Duodenal mucosa (tissue), 2 donors: ENCODE results near the gene PLXNA4.

Source experiments
- H3K27ac ChIP-seq: one replicate; pipeline ENCODE4 v1.7.0; 2013; ENCODE audit warnings: low read depth, low read length
- H3K27me3 ChIP-seq, 2 donors: one replicate each; pipeline ENCODE4 v1.7.0; 2013; ENCODE audit warnings: low read length in 2 of 2, control low read depth in 1 of 2; ENCODE audit not compliant: insufficient read depth in 2 of 2, control insufficient read depth in 1 of 2
- H3K36me3 ChIP-seq, 2 donors: one replicate each; pipeline ENCODE4 v1.7.0; 2013; ENCODE audit warnings: low read length in 2 of 2, control low read depth in 1 of 2; ENCODE audit not compliant: insufficient read depth in 2 of 2, control insufficient read depth in 1 of 2
- H3K4me1 ChIP-seq, 2 donors: one replicate each; pipeline ENCODE4 v1.7.0; 2013; ENCODE audit warnings: low read length in 2 of 2, control low read depth in 1 of 2; ENCODE audit not compliant: insufficient read depth in 2 of 2, control insufficient read depth in 1 of 2
- H3K4me3 ChIP-seq, 2 donors: one replicate each; pipeline ENCODE4 v1.7.0; 2013; ENCODE audit warnings: low read length in 2 of 2, low read depth in 1 of 2
- H3K9ac ChIP-seq, 2 donors: one replicate each; pipeline ENCODE4 v1.7.0; 2013; ENCODE audit warnings: low read length in 2 of 2, low read depth in 1 of 2
- H3K9me3 ChIP-seq, 2 donors: one replicate each; pipeline ENCODE4 v1.7.0; 2013; ENCODE audit warnings: low read length in 2 of 2, control low read depth in 1 of 2; ENCODE audit not compliant: control insufficient read depth in 1 of 2

Gene PLXNA4

DNA sequence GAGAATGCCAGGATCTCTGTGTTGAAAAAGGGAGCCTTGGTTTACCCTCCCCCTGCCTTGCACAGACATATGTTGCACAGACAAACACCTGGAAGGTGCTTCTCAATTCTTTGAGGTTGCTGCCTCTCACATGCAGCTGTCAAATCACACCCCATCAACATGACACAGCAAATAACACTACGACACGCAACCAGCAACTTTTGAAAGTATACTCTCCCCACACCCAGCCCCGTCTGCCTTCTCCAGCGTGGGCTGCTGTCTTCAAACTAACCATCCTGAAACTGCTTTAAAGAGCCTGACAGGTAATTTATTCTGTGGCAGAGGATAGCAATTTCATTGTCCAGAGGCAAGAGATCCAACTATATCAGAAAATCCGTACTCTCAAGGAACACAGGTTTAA is 136.1 kb downstream of the PLXNA4 start:
- H3K36me3 ChIP-seq: no peaks in the 10 kb centered on the region
- H3K27ac ChIP-seq: no peak overlapping the region

DNA sequence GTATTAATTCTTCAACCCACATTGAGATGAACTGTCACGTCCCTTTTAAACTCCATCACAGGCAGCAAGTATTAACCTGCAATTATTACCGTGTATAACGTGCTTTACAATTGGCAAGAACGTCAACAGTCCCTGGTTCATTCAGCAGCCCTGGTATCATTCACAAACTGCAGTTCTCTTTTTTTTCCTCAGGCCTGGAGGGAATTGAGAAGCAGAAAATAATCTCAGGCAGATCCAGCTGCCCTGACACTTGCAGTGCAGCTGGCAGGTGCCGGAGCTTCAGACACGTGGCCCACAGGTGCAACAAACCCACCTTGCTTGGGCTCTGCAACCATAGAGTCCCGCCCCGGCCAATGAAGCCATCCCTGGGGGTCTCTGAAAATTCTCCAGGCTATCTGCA is 137.3 kb downstream of the PLXNA4 start:
- no peaks in the 10 kb centered on the region for H3K27me3 ChIP-seq
- H3K4me3 ChIP-seq: no peak overlapping the region
- no peaks in the 10 kb centered on the region for H3K9me3 ChIP-seq
- peaks cover 5 to 7% of the 10 kb centered on the region in 2 donors for H3K4me1 ChIP-seq
- H3K36me3 ChIP-seq: no peaks in the 10 kb centered on the region
- no peak overlapping the region for H3K27ac ChIP-seq
- no peak overlapping the region for H3K9ac ChIP-seq

More for the DNA sequence above, 136.1 kb downstream of the PLXNA4 start:
- H3K4me3 ChIP-seq: no peak overlapping the region
- peaks cover 0 to 5% of the 10 kb centered on the region in 2 donors for H3K4me1 ChIP-seq
- H3K27me3 ChIP-seq: no peaks in the 10 kb centered on the region
- H3K9me3 ChIP-seq: no peaks in the 10 kb centered on the region
- no peak overlapping the region for H3K9ac ChIP-seq

DNA sequence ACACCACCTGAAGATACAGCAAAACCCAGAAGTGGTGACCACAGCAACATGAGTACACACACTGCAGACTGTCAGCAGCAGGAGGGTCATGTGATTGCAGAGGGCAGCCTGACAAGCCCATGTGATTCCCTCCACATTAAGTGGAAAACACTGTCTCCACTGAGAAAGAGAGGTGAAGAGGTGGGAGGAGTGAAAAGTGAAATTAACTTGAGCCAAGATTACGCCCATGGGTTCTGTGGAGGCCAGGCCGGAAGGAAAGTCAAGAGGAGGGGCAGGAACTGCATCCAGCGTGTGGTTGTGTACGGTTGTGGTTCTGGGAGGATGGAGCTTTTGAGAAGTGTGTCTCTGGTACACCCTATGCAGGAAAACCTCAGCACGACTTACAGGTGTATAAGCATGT is 138.5 kb downstream of the PLXNA4 start:
- no peak overlapping the region for H3K4me3 ChIP-seq
- H3K9me3 ChIP-seq: no peaks in the 10 kb centered on the region
- no peak overlapping the region for H3K27ac ChIP-seq
- no peak overlapping the region for H3K9ac ChIP-seq
- no peaks in the 10 kb centered on the region for H3K27me3 ChIP-seq
- H3K36me3 ChIP-seq: no peaks in the 10 kb centered on the region
- H3K4me1 ChIP-seq: peaks cover 5 to 17% of the 10 kb centered on the region in 2 donors

DNA sequence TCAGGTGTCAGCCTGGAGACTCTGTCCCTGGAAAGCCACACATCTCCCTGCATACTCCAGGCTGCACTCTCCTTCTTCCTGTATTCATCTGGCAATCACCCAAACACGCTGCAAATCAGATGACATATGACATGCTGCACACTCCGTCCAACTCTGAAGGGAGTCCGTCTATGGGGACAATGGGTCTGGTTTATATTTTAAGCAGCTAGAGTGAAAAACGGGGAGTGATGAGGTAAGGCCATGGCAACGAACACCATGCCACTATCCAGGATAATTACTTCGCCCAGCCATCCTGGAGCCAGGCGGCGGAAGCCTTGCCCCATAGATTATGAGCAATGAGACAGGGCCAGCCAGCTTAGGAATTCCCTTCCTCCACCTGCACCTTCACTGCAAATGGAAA is 140.1 kb downstream of the PLXNA4 start:
- peaks cover 14 to 28% of the 10 kb centered on the region in 2 donors for H3K4me1 ChIP-seq
- H3K27me3 ChIP-seq: no peaks in the 10 kb centered on the region
- H3K9ac ChIP-seq: no peak overlapping the region
- H3K36me3 ChIP-seq: no peaks in the 10 kb centered on the region
- no peak overlapping the region for H3K4me3 ChIP-seq
- H3K27ac ChIP-seq: no peak overlapping the region
- no peaks in the 10 kb centered on the region for H3K9me3 ChIP-seq

DNA sequence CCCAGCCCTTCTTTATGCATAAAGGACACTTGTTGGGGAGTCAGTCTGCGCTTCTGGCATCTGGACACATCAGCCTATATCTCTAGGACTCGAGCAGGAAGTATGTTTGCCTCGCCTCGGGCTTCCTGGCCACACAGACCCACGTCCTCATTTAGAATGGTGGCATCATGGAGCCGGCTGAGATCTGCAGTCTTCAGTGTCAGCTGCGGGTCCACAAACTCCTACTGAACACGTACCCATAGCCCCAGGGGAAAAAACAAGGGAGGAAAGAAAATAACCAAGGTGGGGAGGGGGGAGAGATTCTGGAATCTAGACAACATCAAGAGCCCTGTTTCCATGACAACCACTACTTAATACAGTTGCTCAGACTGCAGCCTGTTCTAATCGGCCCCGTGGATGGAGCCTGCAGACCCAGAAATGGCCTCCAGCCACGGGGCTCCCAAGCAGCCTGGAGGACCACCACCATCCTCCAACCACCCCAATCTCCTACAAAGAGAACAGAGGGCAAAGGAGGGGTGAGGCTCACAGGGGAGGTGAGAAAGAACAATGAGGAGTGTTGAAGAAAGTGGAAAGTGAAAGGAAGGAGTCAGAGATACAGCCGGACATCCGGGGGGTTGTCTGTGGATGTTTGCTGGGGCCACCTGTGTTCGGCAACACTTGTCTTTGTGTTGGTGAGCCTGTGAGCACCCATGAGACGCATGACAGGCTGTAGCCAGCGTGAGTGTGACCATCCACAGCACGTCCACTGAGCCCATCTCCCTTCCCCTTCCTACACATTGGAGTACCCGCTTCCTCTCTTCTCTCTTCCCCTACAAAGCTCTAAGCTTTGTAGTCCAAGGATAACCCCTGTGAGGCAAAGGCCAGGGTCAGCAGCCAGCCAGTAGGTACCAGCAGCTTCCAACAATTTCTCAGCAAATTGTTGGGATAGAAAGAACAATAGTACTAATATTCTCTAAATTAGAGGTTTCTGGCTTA is 141.0 kb downstream of the PLXNA4 start:
- H3K4me3 ChIP-seq: peak overlapping the region in 1 of 2 donors; percentile 7
- H3K36me3 ChIP-seq: no peaks in the 10 kb centered on the region
- H3K9ac ChIP-seq: no peak overlapping the region
- H3K27ac ChIP-seq: no peak overlapping the region
- H3K27me3 ChIP-seq: no peaks in the 10 kb centered on the region
- H3K4me1 ChIP-seq: peaks cover 22 to 36% of the 10 kb centered on the region in 2 donors
- no peaks in the 10 kb centered on the region for H3K9me3 ChIP-seq

DNA sequence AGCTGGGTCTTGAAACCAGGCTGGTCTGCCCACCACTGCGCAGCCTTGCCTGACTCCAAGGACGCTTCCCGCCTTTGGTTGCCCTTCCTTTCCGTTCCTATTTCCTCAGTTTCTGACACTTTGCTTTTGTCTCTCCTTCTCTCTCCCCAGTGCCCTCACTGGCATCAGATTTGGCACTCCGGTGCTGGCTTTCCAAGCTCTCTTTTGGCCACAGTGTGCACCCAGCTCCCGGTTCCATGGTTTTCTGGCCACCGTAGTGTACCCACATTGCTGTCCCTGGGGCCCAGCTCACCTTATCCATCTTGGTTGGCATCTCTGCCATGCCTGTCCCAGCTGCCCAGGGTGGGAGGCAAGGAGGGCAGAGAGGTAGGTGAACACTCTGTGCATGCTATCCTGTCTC is 142.2 kb downstream of the PLXNA4 start:
- Histone ChIP-seq H3K4me3 (no peak overlapping the region), H3K27me3 (no peaks in the 10 kb centered on the region), H3K9me3 (no peaks in the 10 kb centered on the region), H3K9ac (no peak overlapping the region), H3K36me3 (no peaks in the 10 kb centered on the region), H3K4me1 (peaks cover 34 to 45% of the 10 kb centered on the region in 2 donors), H3K27ac (no peak overlapping the region)

DNA sequence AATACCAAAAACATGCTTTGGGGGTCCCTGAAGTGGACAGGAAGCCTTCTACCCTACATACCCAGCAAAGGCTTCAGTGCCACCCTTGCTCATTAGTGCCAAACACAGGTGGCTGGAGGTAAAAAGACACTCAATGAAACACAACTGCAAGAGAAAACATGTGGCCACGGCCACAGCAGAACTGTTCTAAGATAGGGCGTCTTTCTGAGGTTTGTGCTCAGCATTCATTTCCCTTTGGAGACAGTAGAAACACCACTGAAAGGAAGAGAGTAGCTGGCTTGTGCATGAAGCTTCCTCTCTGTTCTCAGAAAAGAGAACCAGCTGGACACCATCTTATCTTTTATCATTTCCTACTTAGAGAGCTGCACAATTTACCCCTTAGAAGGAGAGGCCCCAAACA is 143.0 kb downstream of the PLXNA4 start:
- H3K4me3 ChIP-seq: no peak overlapping the region
- peaks cover 39 to 45% of the 10 kb centered on the region in 2 donors for H3K4me1 ChIP-seq
- no peaks in the 10 kb centered on the region for H3K36me3 ChIP-seq
- no peak overlapping the region for H3K9ac ChIP-seq
- H3K27ac ChIP-seq: no peak overlapping the region
- no peaks in the 10 kb centered on the region for H3K9me3 ChIP-seq
- H3K27me3 ChIP-seq: no peaks in the 10 kb centered on the region

DNA sequence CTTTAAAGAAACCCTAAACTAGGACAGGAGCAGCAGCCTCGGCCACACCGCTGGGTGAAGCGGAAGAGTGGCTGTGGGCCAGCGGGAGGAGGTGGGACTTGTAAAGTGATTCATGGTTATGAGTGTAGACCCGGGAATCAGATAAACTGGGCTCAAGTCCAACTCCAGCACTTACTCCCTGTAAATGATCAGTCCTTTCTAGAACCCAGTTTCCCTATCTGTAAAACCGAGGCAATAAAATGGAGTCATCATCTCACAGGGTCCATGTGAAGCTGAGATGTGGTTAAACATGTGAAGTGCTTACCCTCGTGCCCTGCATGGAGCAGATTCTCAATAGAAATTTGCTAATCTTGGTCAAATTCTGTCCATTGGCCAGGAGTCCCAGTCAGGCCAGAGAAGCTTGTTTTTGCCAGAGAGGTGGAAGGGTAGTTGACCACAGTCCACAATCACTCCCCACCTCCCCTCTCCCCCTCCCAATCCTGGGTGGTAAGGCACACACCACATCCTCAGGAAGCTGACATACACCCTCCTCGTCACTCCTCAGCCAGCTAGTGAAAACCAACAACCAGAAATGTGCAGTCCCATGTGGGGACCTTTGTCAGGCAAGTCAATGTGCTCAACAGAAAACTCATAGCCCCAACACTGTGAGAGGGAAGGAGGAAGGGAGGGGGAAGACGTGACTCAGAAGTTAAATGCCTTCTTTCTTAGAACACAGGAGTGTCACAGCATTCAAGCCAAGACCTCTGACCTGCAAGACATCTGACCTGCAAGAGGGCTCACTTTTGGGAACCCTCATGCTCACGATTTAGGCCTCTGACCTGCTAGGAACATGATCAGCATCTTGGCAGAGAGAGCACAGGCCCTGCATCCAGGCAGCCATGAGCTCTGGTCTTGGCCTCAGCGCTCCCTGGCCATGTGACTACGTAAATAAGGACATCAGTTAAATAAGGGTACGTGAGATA is 145.1 kb downstream of the PLXNA4 start:
- no peaks in the 10 kb centered on the region for H3K36me3 ChIP-seq
- H3K4me3 ChIP-seq: no peak overlapping the region
- H3K4me1 ChIP-seq: peaks cover 40 to 45% of the 10 kb centered on the region in 2 donors
- no peaks in the 10 kb centered on the region for H3K27me3 ChIP-seq
- no peak overlapping the region for H3K9ac ChIP-seq
- no peak overlapping the region for H3K27ac ChIP-seq
- no peaks in the 10 kb centered on the region for H3K9me3 ChIP-seq

DNA sequence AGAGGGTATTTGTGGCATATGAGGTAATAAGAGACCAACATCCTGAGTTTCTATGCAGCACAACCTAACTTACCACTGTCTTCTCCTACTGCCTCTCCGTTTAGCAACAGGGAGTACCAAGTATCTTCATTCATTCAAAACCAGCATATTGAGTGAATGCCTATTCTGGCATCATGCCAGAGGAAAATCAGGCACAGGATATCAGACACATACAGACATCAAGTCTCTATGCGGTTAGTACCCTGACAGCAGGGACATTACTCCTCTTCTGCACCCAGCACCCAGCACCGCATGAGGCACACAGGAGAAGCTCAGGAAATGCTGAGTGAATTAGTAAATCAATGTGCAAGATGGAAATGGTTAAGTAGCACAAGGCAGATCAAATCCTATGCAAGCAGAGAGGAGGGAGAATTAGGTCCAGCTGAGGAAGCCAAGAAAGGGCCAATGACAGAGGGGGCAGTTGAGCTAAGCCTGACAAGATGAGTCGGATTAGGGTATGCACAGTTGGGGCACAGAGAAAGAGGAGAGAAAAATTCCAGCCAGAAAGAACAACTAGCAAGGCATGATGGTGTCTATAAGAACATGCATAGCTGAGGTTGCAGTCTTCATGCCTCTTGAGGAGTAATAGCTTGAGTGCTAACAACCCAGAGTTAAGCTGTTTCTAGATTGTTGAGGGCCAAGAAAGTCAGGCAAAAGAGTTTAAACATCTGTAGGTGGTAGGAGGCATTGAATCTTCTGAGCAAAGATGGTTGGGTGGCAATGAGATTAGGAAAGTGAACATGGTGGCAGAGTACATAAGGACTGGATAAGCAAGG is 146.0 kb downstream of the PLXNA4 start:
- no peak overlapping the region for H3K9ac ChIP-seq
- H3K4me1 ChIP-seq: peaks cover 40 to 45% of the 10 kb centered on the region in 2 donors
- H3K27me3 ChIP-seq: no peaks in the 10 kb centered on the region
- H3K9me3 ChIP-seq: no peaks in the 10 kb centered on the region
- H3K36me3 ChIP-seq: no peaks in the 10 kb centered on the region
- no peak overlapping the region for H3K27ac ChIP-seq
- H3K4me3 ChIP-seq: no peak overlapping the region
